H1 (cell line): ENCODE data around the gene PDCD7. TPM values are rescaled to one million over a fixed set of nuclear protein-coding genes. Genes with fewer than 3 reads are reported as not detected.

Experiments used
- CTCF ChIA-PET: fragments of 300-600 bp; sonication (Branson Sonifier 250); formaldehyde crosslinking; loops from one replicate; lab custom pipeline; 2021; ENCODE audit not compliant: partially characterized antibody; lab: Charles Lee
- POLR2A ChIA-PET: fragments of 300-600 bp; sonication (Branson Sonifier 250); formaldehyde crosslinking; loops from one replicate; lab custom pipeline; 2021; ENCODE audit warnings: inconsistent platforms; ENCODE audit not compliant: partially characterized antibody; lab: Charles Lee
- DNase-seq, 2 experiments: peaks; one replicate each; pipeline versions ENCODE4 v3.0.0 to v3.0.0-alpha.2; 2010 to 2022; ENCODE audit warnings: low spot score in 2 of 2, low read depth in 1 of 2, mixed read lengths in 1 of 2
- FAIRE-seq: peaks from 2 replicates; lab custom pipeline; 2011; peaks lifted over from hg19 to GRCh38; lab: Jason Lieb, UNC
- H2AFZ ChIP-seq: 2 replicates; pipeline ENCODE4 v1.8.1; 2012; ENCODE audit warnings: low read length, inconsistent platforms
- H2AK5ac ChIP-seq: 2 replicates; pipeline ENCODE4 v1.6.1; 2013; ENCODE audit warnings: low read depth, low read length
- H2BK120ac ChIP-seq: replicated peaks from 2 replicates; pipeline ENCODE3; 2013; ENCODE audit warnings: low read depth, low read length, inconsistent platforms
- H2BK12ac ChIP-seq: 2 replicates; pipeline ENCODE4 v1.6.1; 2013; ENCODE audit warnings: low read depth, low read length
- H2BK15ac ChIP-seq: 2 replicates; pipeline ENCODE4 v1.6.1; 2013; ENCODE audit warnings: low read length
- H2BK20ac ChIP-seq: 2 replicates; pipeline ENCODE4 v1.6.1; 2013; ENCODE audit warnings: low read length
- H2BK5ac ChIP-seq: 2 replicates; pipeline ENCODE4 v1.6.1; 2013; ENCODE audit warnings: low read depth, low read length
- H3K14ac ChIP-seq: 2 replicates; pipeline ENCODE4 v1.6.1; 2013; ENCODE audit warnings: inconsistent platforms; ENCODE audit not compliant: insufficient read length
- H3K18ac ChIP-seq: 2 replicates; pipeline ENCODE4 v1.6.1; 2013; ENCODE audit warnings: low read length; ENCODE audit errors: extremely low read depth
- H3K23ac ChIP-seq: 2 replicates; pipeline ENCODE4 v1.6.1; 2013; ENCODE audit warnings: inconsistent platforms; ENCODE audit not compliant: insufficient read length
- H3K23me2 ChIP-seq: 2 replicates; pipeline ENCODE4 v1.6.1; 2013; ENCODE audit warnings: low read depth, low read length
- H3K27ac ChIP-seq: 2 replicates; pipeline ENCODE4 v1.6.1; 2011; ENCODE audit warnings: low read depth, low read length, inconsistent platforms
- H3K27me3 ChIP-seq, 4 experiments: replicated peaks in 1 of 4; 1 replicate in 1 of 4; 2 replicates in 3 of 4; pipeline versions ENCODE4 v1.6.1 to v1.8.1; 2011 to 2013; ENCODE audit warnings: low read length in 3 of 4, mild to moderate bottlenecking in 3 of 4, inconsistent platforms in 2 of 4, mixed read lengths in 2 of 4, moderate library complexity in 1 of 4; ENCODE audit not compliant: control insufficient read depth in 3 of 4, insufficient read depth in 3 of 4; ENCODE audit errors: extremely low read depth in 1 of 4
- H3K36me3 ChIP-seq, 4 experiments: 2 replicates each; pipeline versions ENCODE4 v1.6.1 to v1.8.1; 2011 to 2013; ENCODE audit warnings: mild to moderate bottlenecking in 4 of 4, low read length in 3 of 4, moderate library complexity in 2 of 4, control low read depth in 1 of 4, inconsistent platforms in 1 of 4; ENCODE audit not compliant: insufficient read depth in 4 of 4, control insufficient read depth in 2 of 4
- H3K4ac ChIP-seq: replicated peaks from 2 replicates; pipeline ENCODE3; 2013; ENCODE audit warnings: low read length, low read depth, mixed read lengths, inconsistent platforms; ENCODE audit not compliant: insufficient read length
- H3K4me1 ChIP-seq, 4 experiments: replicated peaks in 1 of 4; 1 replicate in 1 of 4; 2 replicates in 3 of 4; pipeline versions ENCODE4 v1.6.1 to v1.8.1; 2011 to 2013; ENCODE audit warnings: low read length in 3 of 4, inconsistent platforms in 2 of 4, mixed read lengths in 1 of 4; ENCODE audit not compliant: insufficient read depth in 4 of 4, control insufficient read depth in 3 of 4
- H3K4me2 ChIP-seq, 2 experiments: 2 replicates each; pipeline versions ENCODE4 v1.6.1 to v1.8.1; 2011 to 2013; ENCODE audit warnings: low read depth in 2 of 2, low read length in 2 of 2, control low read depth in 1 of 2, inconsistent platforms in 1 of 2, mild to moderate bottlenecking in 1 of 2; ENCODE audit not compliant: insufficient read depth in 1 of 2
- H3K4me3 ChIP-seq, 4 experiments: fragments of 200-600, 300-600 bp in 1 of 4; sonication (generic), shearing (Covaris generic), sonication (Bioruptor Twin) in 1 of 4; 2 replicates each; pipeline versions ENCODE4 v1.5.1 to v1.8.1; 2011 to 2016; ENCODE audit warnings: low read length in 4 of 4, low read depth in 3 of 4, control low read depth in 2 of 4, inconsistent platforms in 2 of 4, mild to moderate bottlenecking in 2 of 4, mixed read lengths in 1 of 4, moderate library complexity in 1 of 4; ENCODE audit not compliant: insufficient read depth in 2 of 4; ENCODE audit errors: extremely low read depth in 1 of 4
- H3K56ac ChIP-seq: replicated peaks from 2 replicates; pipeline ENCODE3; 2013; ENCODE audit warnings: low read depth, mild to moderate bottlenecking, mixed read lengths, low read length, inconsistent platforms; ENCODE audit not compliant: insufficient read length
- H3K79me1 ChIP-seq: 2 replicates; pipeline ENCODE4 v1.6.1; 2013; ENCODE audit warnings: low read depth, low read length, control low read depth
- H3K79me2 ChIP-seq, 2 experiments: 2 replicates each; pipeline versions ENCODE4 v1.6.1 to v1.8.1; 2012 to 2013; ENCODE audit warnings: low read length in 2 of 2, mild to moderate bottlenecking in 2 of 2, inconsistent platforms in 1 of 2; ENCODE audit not compliant: insufficient read depth in 2 of 2, control insufficient read depth in 1 of 2
- H3K9ac ChIP-seq, 4 experiments: replicated peaks in 1 of 4; 1 replicate in 1 of 4; 2 replicates in 3 of 4; pipeline versions ENCODE4 v1.6.1 to v1.8.1; 2011 to 2013; ENCODE audit warnings: low read depth in 3 of 4, low read length in 3 of 4, control low read depth in 2 of 4, mild to moderate bottlenecking in 2 of 4, moderate library complexity in 2 of 4, inconsistent platforms in 1 of 4; ENCODE audit errors: extremely low read depth in 1 of 4
- H3K9me3 ChIP-seq, 2 experiments: 2 replicates each; pipeline versions ENCODE4 v1.6.1 to v1.8.1; 2012 to 2013; ENCODE audit warnings: mild to moderate bottlenecking in 2 of 2, moderate library complexity in 2 of 2, control low read depth in 1 of 2, inconsistent platforms in 1 of 2, low read depth in 1 of 2, low read length in 1 of 2, mixed read lengths in 1 of 2; ENCODE audit not compliant: insufficient read depth in 2 of 2
- H4K20me1 ChIP-seq, 2 experiments: replicated peaks in 1 of 2; 2 replicates each; pipeline versions ENCODE3 to v1.8.1; 2011 to 2013; ENCODE audit warnings: inconsistent platforms in 2 of 2, low read length in 2 of 2, mild to moderate bottlenecking in 1 of 2; ENCODE audit not compliant: insufficient read depth in 2 of 2, control insufficient read depth in 1 of 2
- H4K5ac ChIP-seq: 2 replicates; pipeline ENCODE4 v1.6.1; 2013; ENCODE audit warnings: low read length, low read depth, mixed read lengths, inconsistent platforms; ENCODE audit not compliant: insufficient read length
- H4K8ac ChIP-seq: 2 replicates; pipeline ENCODE4 v1.8.0; 2013; ENCODE audit warnings: mild to moderate bottlenecking, moderate library complexity, low read length, inconsistent platforms; ENCODE audit not compliant: insufficient read depth; ENCODE audit errors: extremely low read depth
- H4K91ac ChIP-seq: replicated peaks from 2 replicates; pipeline ENCODE3; 2013; ENCODE audit warnings: low read length, mixed read lengths, inconsistent platforms; ENCODE audit not compliant: insufficient read length
- CHD1 ChIP-seq: IDR thresholded peaks from 2 replicates; pipeline ENCODE4 v1.6.1; 2012; ENCODE audit warnings: low read depth, low read length, improper control_type of control experiment
- CTBP2 ChIP-seq: IDR thresholded peaks from 2 replicates; pipeline ENCODE4 v1.7.0; 2011; ENCODE audit warnings: borderline replicate concordance, mild to moderate bottlenecking, moderate library complexity, mixed read lengths, low read length; ENCODE audit not compliant: insufficient read depth, insufficient read length
- GABPA ChIP-seq: IDR thresholded peaks from 2 replicates; pipeline ENCODE4 v1.6.1; 2011; ENCODE audit warnings: mild to moderate bottlenecking, low read length, moderate library complexity, borderline replicate concordance; ENCODE audit not compliant: insufficient read depth
- KDM5A ChIP-seq: fragments of 200-600 bp; IDR thresholded peaks from 2 replicates; pipeline ENCODE4 v1.7.1; 2012; ENCODE audit warnings: mild to moderate bottlenecking, low read length, inconsistent platforms, mixed read lengths
- NANOG ChIP-seq: IDR thresholded peaks from 2 replicates; pipeline ENCODE4 v1.6.1; 2011; ENCODE audit warnings: low read length, low read depth, mild to moderate bottlenecking, inconsistent platforms; ENCODE audit not compliant: insufficient read depth, poor library complexity, severe bottlenecking
- RAD21 ChIP-seq, 2 experiments: IDR thresholded peaks in 1 of 2; conservative IDR thresholded peaks in 1 of 2; 2 replicates each; pipeline ENCODE4 v1.6.1; 2011; ENCODE audit warnings: low read depth in 2 of 2, low read length in 2 of 2, improper control_type of control experiment in 1 of 2, inconsistent platforms in 1 of 2, mild to moderate bottlenecking in 1 of 2, moderate library complexity in 1 of 2
- RBBP5 ChIP-seq: IDR thresholded peaks from 2 replicates; pipeline ENCODE4 v1.7.1; 2012; ENCODE audit warnings: low read depth, mild to moderate bottlenecking, inconsistent platforms, low read length, moderate library complexity, borderline replicate concordance
- WGBS, 2 experiments: shearing (Covaris generic) in 1 of 2; methylation state at CpG; one replicate each; pipeline versions ENCODE4 v1.1.6 to v1.1.7; 2013 to 2015; ENCODE audit warnings: low lambda C conversion rate in 2 of 2, mixed read lengths in 2 of 2, inconsistent platforms in 1 of 2, low coverage in 1 of 2, missing lambda C conversion rate in 1 of 2; ENCODE audit not compliant: insufficient replicate concordance in 2 of 2, insufficient coverage in 1 of 2, insufficient read length in 1 of 2; ENCODE audit errors: extremely low coverage in 1 of 2, missing lambda C conversion rate in 1 of 2; 5-methylcytosine and 5-hydroxymethylcytosine counted together
- polyA plus RNA-seq, 7 experiments: library from polyadenylated mRNA; depleted of rRNA in 3 of 7; stranded (reverse) in 5 of 7; unstranded in 2 of 7; fragments of >200 nt in 5 of 7; fragments of 200-250 nt in 2 of 7; gene quantifications; 1 replicate in 5 of 7; 2 replicates in 1 of 7; 4 replicates in 1 of 7; pipeline versions ENCODE4 v1.2.1 to v1.2.3, GENCODE V29; 2011 to 2013; ENCODE audit warnings: missing spikeins in 2 of 7, mixed read lengths in 2 of 7
- total RNA-seq: library from RNA; stranded (reverse); fragmentation: NEBNext Ultra II Directional; extraction: Animal tissue kit (Norgen Biotek cat#: 25700); gene quantifications from 2 replicates; pipeline ENCODE4 v1.2.1, GENCODE V29; 2021

PDCD7 gene
- total and polyA plus RNA-seq, 2 of the 8 experiments (the other 6 are each of a cell fraction or from before 2014, with no cell fraction given) = 11.5 to 25.6 TPM

GRCh38 chr15:65094294-65094995 lies 39.2 kb downstream of the PDCD7 start:
- Histone ChIP-seq H2BK20ac (no peak overlapping the region), H3K4me1 (peaks cover 0 to 3% (median under 1%) of the 10 kb centered on the region in 4 experiments; a peak in 2 of 7 replicates), H2BK15ac (no peak overlapping the region), H3K79me1 (no peaks in the 10 kb centered on the region), H2BK120ac (no peak overlapping the region), H3K14ac (no peak overlapping the region), H4K8ac (no peak overlapping the region), H3K4me3 (no peak overlapping the region), H3K56ac (no peak overlapping the region), H4K5ac (no peak overlapping the region), H3K9ac (no peak overlapping the region), H2AK5ac (no peak overlapping the region), H3K23me2 (no peaks in the 10 kb centered on the region), H3K18ac (no peak overlapping the region), H2BK12ac (peak overlapping the region; percentile 21; the same call in 1 of the 2 replicates), H2BK5ac (0 out of 2 replicates have a peak overlapping the region, but pooled peaks have one; percentile 39), H3K27me3 (no peaks in the 10 kb centered on the region), H3K23ac (no peak overlapping the region), H3K9me3 (no peaks in the 10 kb centered on the region), H4K91ac (no peak overlapping the region), H3K4me2 (no peak overlapping the region), H2AFZ (no peak overlapping the region), H3K4ac (no peak overlapping the region), H3K27ac (no peak overlapping the region; the same call in 1 of the 2 replicates), H4K20me1 (no peaks in the 10 kb centered on the region), H3K36me3 (no peaks in the 10 kb centered on the region), H3K79me2 (no peaks in the 10 kb centered on the region)
- ChIA-PET CTCF (interaction anchor here (1.1 to 4.0 kb wide), 8 partner anchors 9 to 61 kb away, joined by 3 to 45 read pairs (median 10); partner anchors contain the start of genes KBTBD13 and RASL12), POLR2A (interaction anchor here (1.4 to 3.4 kb wide), 2 partner anchors 8 to 10 kb away, joined by 4 to 16 read pairs; no protein-coding TSS in a partner anchor)
- DNase-seq (no peak), FAIRE-seq (no peak)
- no peak for TF ChIP-seq KDM5A
- TF ChIP-seq CHD1 = no peak
- no peak for TF ChIP-seq GABPA
- no peak for TF ChIP-seq RBBP5
- no peak for TF ChIP-seq NANOG
- no peak for TF ChIP-seq RAD21 (IDR thresholded peaks at IDR 0.05 in 1 of 2, conservative IDR thresholded peaks at IDR 0.05 in 1 of 2; ENCODE audit: low read depth in 2 of 2, low read length in 2 of 2)
- no peak for TF ChIP-seq CTBP2
- WGBS, 2 experiments = 90% methylated on average over 13 of the region's 14 CpGs; no CpG with 5 or more reads in 1 of the 2 experiments
